Germinal center (tissue), 1 donor: Measurements from ENCODE around the gene LANCL2.
"Not testable (repeated sequence)": the region's sequence is repeated elsewhere in the genome, so short reads cannot be mapped to it uniquely, and the experiment has no call there.

ENCODE experiments used
- DNase-seq: peaks from one replicate; pipeline ENCODE4 v3.0.0; 2012; ENCODE audit warnings: mixed read lengths, low spot score

The LANCL2 gene

GRCh38 chr7:55405856-55406541 lies 40.9 kb downstream of the LANCL2 start:
- no peak for DNase-seq

- DNase-seq: no peak
Observed at GRCh38 chr7:55409482-55410225, 44.5 kb downstream of the LANCL2 start.

- DNase-seq: no peak
Observed at GRCh38 chr7:55410667-55411239, 45.6 kb downstream of the LANCL2 start.

- DNase-seq: no peak
Observed at GRCh38 chr7:55411844-55412243, 46.7 kb downstream of the LANCL2 start.

- no peak for DNase-seq
Observed at GRCh38 chr7:55413442-55413841, 48.3 kb downstream of the LANCL2 start.

- peak; percentile 79 for DNase-seq
Observed at GRCh38 chr7:55415173-55415778, 50.1 kb downstream of the LANCL2 start.

GRCh38 chr7:55417456-55417855 lies 52.3 kb downstream of the LANCL2 start:
- DNase-seq: not testable (repeated sequence)

GRCh38 chr7:55420530-55420929 lies 55.4 kb downstream of the LANCL2 start:
- DNase-seq: no peak

GRCh38 chr7:55423277-55423711 lies 58.2 kb downstream of the LANCL2 start:
- DNase-seq: no peak

GRCh38 chr7:55423891-55424290 lies 58.8 kb downstream of the LANCL2 start:
- no peak for DNase-seq

- DNase-seq: no peak
Observed at GRCh38 chr7:55425141-55425752, 60.1 kb downstream of the LANCL2 start.

GRCh38 chr7:55426676-55427075 lies 61.5 kb downstream of the LANCL2 start:
- DNase-seq: no peak

- DNase-seq: no peak
Observed at GRCh38 chr7:55427342-55427741, 62.2 kb downstream of the LANCL2 start.

- no peak for DNase-seq
Observed at GRCh38 chr7:55427800-55428199, 62.7 kb downstream of the LANCL2 start.

- no peak for DNase-seq
Observed at GRCh38 chr7:55429835-55430499, 64.8 kb downstream of the LANCL2 start.

- no peak for DNase-seq
Observed at GRCh38 chr7:55431898-55432297, 66.8 kb downstream of the LANCL2 start.

- DNase-seq: no peak
Observed at GRCh38 chr7:55432506-55432905, 67.4 kb downstream of the LANCL2 start.

- DNase-seq: peak; percentile 39
Observed at GRCh38 chr7:55432939-55433784, 68.0 kb downstream of the LANCL2 start.

GRCh38 chr7:55435466-55435865 lies 70.3 kb downstream of the LANCL2 start:
- no peak for DNase-seq

GRCh38 chr7:55436457-55436856 lies 71.3 kb downstream of the LANCL2 start:
- DNase-seq: no peak

GRCh38 chr7:55437375-55437774 lies 72.2 kb downstream of the LANCL2 start:
- DNase-seq: no peak
